Ovary (tissue), 3 donors: ENCODE measurements around the gene USP17L27.
"Not testable (repeated sequence)": the region's sequence is repeated elsewhere in the genome, so short reads cannot be mapped to it uniquely, and the experiment has no call there.

ENCODE experiments used
- CTCF ChIP-seq, 3 donors: fragments of 450-650 bp in 2 of 3; fragments of 200-600 bp in 1 of 3; IDR thresholded peaks; one replicate each; pipeline versions ENCODE4 v1.5.1 to v1.8.0; 2016 to 2022; ENCODE audit warnings: antibody characterized with exemption in 3 of 3, mild to moderate bottlenecking in 1 of 3
- EP300 ChIP-seq: sonication (generic); formaldehyde crosslinking; IDR thresholded peaks from one replicate; pipeline ENCODE4 v1.6.1; 2017; ENCODE audit warnings: antibody characterized with exemption
- POLR2A ChIP-seq: fragments of 450-650 bp; IDR thresholded peaks from one replicate; pipeline ENCODE4 v1.6.1; 2017; ENCODE audit warnings: antibody characterized with exemption, mild to moderate bottlenecking, moderate library complexity
- donor health status: DM: no; HTN: no; CAD: no.

GRCh38 chr4:9348593-9348992 lies 4.6 kb downstream of the USP17L27 start, which contains the start of gene USP17L28:
- TF ChIP-seq CTCF (IDR thresholded peaks at IDR 0.05); POLR2A; EP300: not testable (repeated sequence)
